Right lobe of liver (tissue), 6 donors: ENCODE results near the gene SH3RF3. TPM values are rescaled to one million over a fixed set of nuclear protein-coding genes. Genes with fewer than 3 reads are reported as not detected.
A peak's percentile ranks its signal among the peaks of the same experiment; 100 is the strongest.

Experiments used
- ATAC-seq, 4 donors: fragments of 200-7000 bp; cut with Tn5 transposase; one replicate each; pipeline ENCODE4 v1.9.1; 2020; ENCODE audit warnings: mild to moderate bottlenecking in 4 of 4, moderate library complexity in 4 of 4
- DNase-seq, 3 donors: peaks; one replicate each; pipeline ENCODE4 v3.0.0-alpha.2; 2020
- H3K27ac ChIP-seq, 3 donors: fragments of 200-600 bp; one replicate each; pipeline ENCODE4 v1.8.0; 2022
- H3K27me3 ChIP-seq, 2 donors: fragments of 200-600 bp; one replicate each; pipeline ENCODE4 v1.8.0; 2022
- H3K36me3 ChIP-seq, 4 donors: fragments of 200-600 bp; sonication (generic) in 1 of 4; one replicate each; pipeline versions ENCODE4 v1.5.1 to v1.8.0; 2017 to 2022; ENCODE audit warnings: control low read depth in 1 of 4
- H3K4me1 ChIP-seq, 4 donors: fragments of 200-600 bp; sonication (generic) in 1 of 4; one replicate each; pipeline versions ENCODE4 v1.5.1 to v1.8.0; 2017 to 2022; ENCODE audit warnings: control low read depth in 1 of 4
- H3K4me3 ChIP-seq, 3 donors: fragments of 200-600 bp; one replicate each; pipeline ENCODE4 v1.8.0; 2022
- H3K9me3 ChIP-seq, 4 donors: fragments of 200-600 bp; sonication (generic) in 1 of 4; one replicate each; pipeline versions ENCODE4 v1.5.1 to v1.8.0; 2017 to 2022; ENCODE audit warnings: control low read depth in 1 of 4
- POLR2A ChIP-seq: fragments of 450-650 bp; IDR thresholded peaks from one replicate; pipeline ENCODE4 v1.6.1; 2017; ENCODE audit warnings: antibody characterized with exemption, mild to moderate bottlenecking
- WGBS: methylation state at CpG from one replicate; pipeline ENCODE4 v1.1.6; 2018; ENCODE audit warnings: low coverage, low lambda C conversion rate; ENCODE audit not compliant: insufficient coverage; ENCODE audit errors: missing lambda C conversion rate; 5-methylcytosine and 5-hydroxymethylcytosine counted together
- intact Hi-C, 2 donors: fragments of 100-400 bp; cut with DNase I; formaldehyde crosslinking; loops; one replicate each; pipeline versions ENCODE4 v1.11.2 to v1.14.1; 2022
- total RNA-seq, 6 experiments: library from RNA; depleted of rRNA in 2 of 6; stranded (reverse); fragments of >200 nt in 2 of 6; fragmentation: NEBNext Ultra II Directional in 3 of 6; extraction: Animal tissue kit (Norgen Biotek cat#: 25700) in 3 of 6; gene quantifications; one replicate each; pipeline versions ENCODE4 v1.1.0 to v1.2.4, GENCODE V29; 2016 to 2023
- TF ChIP-seq, protein P1 (sequence below), 4 donors: fragments of 200-600 bp in 3 of 4; fragments of 450-650 bp in 1 of 4; IDR thresholded peaks; one replicate each; pipeline versions ENCODE4 v1.5.1 to v1.8.0; 2016 to 2022; ENCODE audit warnings: antibody characterized with exemption in 4 of 4, mild to moderate bottlenecking in 2 of 4
- donor health status: DM: no; HTN: yes; CAD: no.
- donor health status: DM: no; HTN: no; CAD: no.
- donor health status: DM: no; HTN: no; CAD: no.
- donor health status: DM: no; HTN: yes; CAD: no.
- donor health status: DM: no; HTN: yes; CAD: no.

SH3RF3 gene
- total RNA-seq, 6 experiments from 2014 or later, result 0.68 to 1.6 (median 1.2) TPM

DNA sequence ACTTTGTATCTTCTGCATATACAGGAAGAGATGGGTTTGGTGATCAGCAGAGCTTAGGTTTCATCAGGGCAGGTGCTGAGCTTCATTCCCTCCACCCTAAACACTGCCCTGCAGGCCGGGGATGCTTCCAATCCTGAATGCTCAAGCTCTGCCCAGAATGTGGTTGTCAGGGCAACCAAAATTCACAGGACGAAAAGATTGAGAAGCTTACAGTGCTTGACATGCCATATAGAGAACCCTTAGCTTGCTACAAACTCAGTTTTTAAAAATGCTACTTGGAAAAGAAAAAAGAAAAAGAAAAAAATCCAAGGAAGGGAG lies 65.6 kb downstream of the SH3RF3 start:
- intact Hi-C loops, result no loop called here
- Histone ChIP-seq H3K36me3 (no peaks in the 10 kb centered on the region), H3K9me3 (no peaks in the 10 kb centered on the region), H3K4me3 (no peak overlapping the region), H3K27me3 (no peaks in the 10 kb centered on the region), H3K4me1 (no peaks in the 10 kb centered on the region), H3K27ac (no peak overlapping the region)
- no peak for DNase-seq
- TF ChIP-seq POLR2A, result no peak
- TF ChIP-seq, protein P1, sequence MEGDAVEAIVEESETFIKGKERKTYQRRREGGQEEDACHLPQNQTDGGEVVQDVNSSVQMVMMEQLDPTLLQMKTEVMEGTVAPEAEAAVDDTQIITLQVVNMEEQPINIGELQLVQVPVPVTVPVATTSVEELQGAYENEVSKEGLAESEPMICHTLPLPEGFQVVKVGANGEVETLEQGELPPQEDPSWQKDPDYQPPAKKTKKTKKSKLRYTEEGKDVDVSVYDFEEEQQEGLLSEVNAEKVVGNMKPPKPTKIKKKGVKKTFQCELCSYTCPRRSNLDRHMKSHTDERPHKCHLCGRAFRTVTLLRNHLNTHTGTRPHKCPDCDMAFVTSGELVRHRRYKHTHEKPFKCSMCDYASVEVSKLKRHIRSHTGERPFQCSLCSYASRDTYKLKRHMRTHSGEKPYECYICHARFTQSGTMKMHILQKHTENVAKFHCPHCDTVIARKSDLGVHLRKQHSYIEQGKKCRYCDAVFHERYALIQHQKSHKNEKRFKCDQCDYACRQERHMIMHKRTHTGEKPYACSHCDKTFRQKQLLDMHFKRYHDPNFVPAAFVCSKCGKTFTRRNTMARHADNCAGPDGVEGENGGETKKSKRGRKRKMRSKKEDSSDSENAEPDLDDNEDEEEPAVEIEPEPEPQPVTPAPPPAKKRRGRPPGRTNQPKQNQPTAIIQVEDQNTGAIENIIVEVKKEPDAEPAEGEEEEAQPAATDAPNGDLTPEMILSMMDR (IDR thresholded peaks at IDR 0.05), result no peak
- WGBS, result 18% methylated on average over 1 of the region's 2 CpGs
- ATAC-seq, result no peak

DNA sequence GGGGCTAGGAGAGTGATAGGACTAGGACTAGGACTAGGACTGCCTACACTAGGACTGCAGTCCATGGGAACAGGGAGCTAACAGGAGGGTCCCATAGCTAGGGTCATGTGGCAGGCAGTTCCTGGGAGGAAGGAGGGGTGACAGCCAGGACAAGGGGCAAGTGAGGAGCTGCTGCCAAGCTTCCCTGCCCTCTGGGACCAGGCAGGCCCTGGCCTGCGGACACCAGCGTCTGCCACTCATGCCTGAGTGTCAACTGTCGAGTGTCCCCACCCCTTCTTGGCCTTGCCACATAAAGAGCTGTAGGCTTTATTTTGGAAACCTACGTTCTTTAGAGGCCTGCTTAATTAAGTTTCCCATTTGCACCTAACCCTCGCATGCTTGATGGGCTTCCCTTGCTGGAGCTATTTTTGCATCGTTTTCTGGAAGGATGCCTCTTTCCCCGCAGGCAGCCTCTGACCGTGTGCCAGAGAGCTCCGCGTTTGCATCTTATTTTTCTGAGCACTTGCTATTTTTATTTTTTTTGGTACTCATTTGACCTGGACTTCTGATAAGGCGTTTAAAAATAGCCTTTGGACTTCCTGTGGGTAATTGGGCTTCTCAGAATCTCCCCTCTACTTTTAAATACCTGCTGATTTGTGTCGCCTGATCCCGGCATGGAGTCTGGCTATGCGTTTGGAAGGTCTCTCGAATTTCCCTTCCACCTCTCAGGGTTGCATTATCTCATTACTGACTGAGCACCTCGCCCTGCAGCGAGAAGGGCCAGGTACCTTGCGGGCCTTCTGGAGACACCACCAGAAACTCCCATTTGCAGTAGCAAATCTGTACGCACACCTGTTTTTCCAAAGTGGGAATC lies 66.4 kb downstream of the SH3RF3 start:
- Histone ChIP-seq H3K4me1 (no peaks in the 10 kb centered on the region), H3K27me3 (no peaks in the 10 kb centered on the region), H3K4me3 (no peak overlapping the region), H3K9me3 (no peaks in the 10 kb centered on the region), H3K36me3 (no peaks in the 10 kb centered on the region), H3K27ac (no peak overlapping the region)
- DNase-seq (peak in 1 of 3 donors; percentile 44), ATAC-seq (peak in 2 of 4 donors; percentile 10 to 18)
- WGBS, result 57% methylated on average over 14 of the region's 19 CpGs
- TF ChIP-seq, protein P1 (IDR thresholded peaks at IDR 0.05), result no peak
- TF ChIP-seq POLR2A, result no peak
- intact Hi-C loops, result no loop called here

DNA sequence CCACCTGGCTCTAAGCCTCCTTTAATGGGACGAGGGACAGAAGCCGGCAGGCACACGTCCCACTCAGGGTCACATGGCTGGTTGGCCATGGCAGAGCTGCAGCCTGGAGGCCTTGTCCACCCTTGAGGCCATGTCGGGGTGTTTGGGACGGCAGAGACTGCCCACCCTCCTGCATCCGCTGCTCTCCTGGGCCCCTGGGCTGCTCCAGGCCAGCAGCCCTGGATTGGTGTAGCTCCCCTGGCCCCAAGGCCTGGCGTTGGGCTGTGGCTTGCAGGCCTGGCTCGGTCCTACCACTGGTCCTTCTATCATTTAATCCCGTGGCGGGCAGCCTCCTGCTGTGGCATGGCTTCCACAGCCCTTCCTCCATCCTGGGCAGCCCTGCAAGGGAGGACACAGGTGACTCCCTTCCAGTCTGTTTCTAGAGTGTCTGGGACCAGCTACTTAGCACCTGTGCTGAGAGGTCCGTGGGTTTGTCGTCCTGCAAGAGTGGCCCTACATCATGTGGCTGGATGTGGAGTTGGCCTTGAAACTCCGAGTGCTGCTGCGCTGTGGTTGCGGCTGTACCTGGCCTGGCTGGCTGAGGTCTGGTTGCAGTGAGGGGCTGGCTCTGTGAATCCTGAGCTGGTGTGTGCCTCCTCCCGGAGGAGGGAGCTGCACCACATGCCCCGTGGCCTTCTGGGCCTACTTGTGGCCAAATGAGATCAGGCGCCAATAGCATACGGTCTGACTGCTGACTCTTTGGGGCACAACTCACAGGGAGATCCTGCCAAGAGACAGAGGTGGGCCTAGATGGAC lies 67.3 kb downstream of the SH3RF3 start:
- Histone ChIP-seq H3K36me3 (no peaks in the 10 kb centered on the region), H3K4me1 (no peaks in the 10 kb centered on the region), H3K4me3 (no peak overlapping the region), H3K9me3 (no peaks in the 10 kb centered on the region), H3K27me3 (no peaks in the 10 kb centered on the region), H3K27ac (no peak overlapping the region)
- 100% methylated on average over 1 of the region's 19 CpGs for WGBS
- no peak for ATAC-seq
- TF ChIP-seq POLR2A, result no peak
- TF ChIP-seq, protein P1 (IDR thresholded peaks at IDR 0.05), result no peak
- intact Hi-C loops, result no loop called here
- DNase-seq, result peak in 1 of 3 donors; percentile 36

DNA sequence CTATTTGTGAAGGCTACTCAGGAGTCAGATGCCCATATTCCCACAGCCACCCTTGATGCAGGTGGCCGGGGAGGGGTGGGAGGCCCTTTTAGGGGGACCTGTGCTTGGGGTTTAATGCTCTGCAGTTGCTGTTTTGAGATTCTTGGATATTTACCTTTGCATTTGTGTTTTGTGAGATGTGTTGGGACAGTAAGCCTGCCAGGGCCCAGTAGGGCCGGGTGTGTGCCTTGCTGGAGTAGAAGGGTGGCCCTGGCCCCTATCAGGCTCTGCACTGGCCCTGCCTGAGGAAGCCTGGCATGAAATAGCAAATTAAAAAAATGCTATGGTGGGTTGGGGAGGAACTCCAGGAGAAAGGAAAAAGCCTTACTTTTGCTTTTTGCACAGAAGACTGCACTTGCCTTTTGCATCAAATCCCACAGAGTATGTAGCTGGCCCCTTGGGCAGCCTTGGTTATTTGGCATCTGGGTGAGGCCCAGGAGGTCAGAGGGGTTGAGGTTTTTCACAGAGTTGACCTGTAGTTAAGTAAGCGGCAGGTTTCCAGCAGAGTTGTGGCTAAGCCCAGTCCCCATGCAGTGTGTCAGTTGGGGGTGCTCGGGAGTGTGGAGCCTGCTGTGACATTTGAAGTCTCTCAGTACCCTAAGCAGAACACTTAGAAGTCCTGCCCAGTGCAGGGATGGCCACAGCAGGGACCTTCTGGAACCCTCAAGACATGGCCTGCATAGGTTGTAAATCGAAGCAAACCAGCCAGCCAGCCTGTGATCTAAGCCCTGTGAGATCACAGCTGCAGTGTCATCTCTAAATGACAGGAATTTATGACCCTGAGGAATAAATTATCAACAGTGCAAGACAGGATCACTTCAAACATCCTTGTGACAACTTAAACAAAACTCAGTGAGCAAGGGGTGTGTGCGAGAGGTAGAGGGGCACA lies 68.8 kb downstream of the SH3RF3 start:
- Histone ChIP-seq H3K27ac (no peak overlapping the region), H3K9me3 (no peaks in the 10 kb centered on the region), H3K4me3 (no peak overlapping the region), H3K27me3 (no peaks in the 10 kb centered on the region), H3K4me1 (no peaks in the 10 kb centered on the region), H3K36me3 (no peaks in the 10 kb centered on the region)
- TF ChIP-seq, protein P1 (IDR thresholded peaks at IDR 0.05), result no peak
- TF ChIP-seq POLR2A, result no peak
- DNase-seq, result peak in 1 of 3 donors; percentile 27
- 71% methylated on average over 4 of the region's 6 CpGs for WGBS
- intact Hi-C loops, result no loop called here
- no peak for ATAC-seq
